GM12892 (cell line): ENCODE results near the gene CAMKK1.

Source experiments
- DNase-seq: peaks from one replicate; pipeline ENCODE4 v3.0.0; 2011; ENCODE audit not compliant: insufficient read length
- FAIRE-seq: peaks from 2 replicates; lab custom pipeline; 2011; peaks lifted over from hg19 to GRCh38; lab: Jason Lieb, UNC
- POLR2A ChIP-seq: IDR thresholded peaks from 2 replicates; pipeline ENCODE4 v1.6.1; 2011; ENCODE audit warnings: low read depth, low read length, control low read depth
- POLR2AphosphoS5 ChIP-seq: IDR thresholded peaks from 2 replicates; pipeline ENCODE4 v1.6.1; 2011; ENCODE audit warnings: low read depth, low read length, control low read depth
- TAF1 ChIP-seq: IDR thresholded peaks from 2 replicates; pipeline ENCODE4 v1.6.1; 2011; ENCODE audit warnings: low read depth, mild to moderate bottlenecking, control low read depth, low read length, borderline replicate concordance

CAMKK1 gene

GRCh38 chr17:3893720-3894116, 865 bp upstream of the CAMKK1 start:
- TF ChIP-seq TAF1: no peak
- no peak for TF ChIP-seq POLR2A
- no peak for TF ChIP-seq POLR2AphosphoS5
- DNase-seq: no peak
- no peak for FAIRE-seq

GRCh38 chr17:3892095-3892998, 506 bp downstream of the CAMKK1 start:
- peak; percentile 56 for FAIRE-seq
- DNase-seq: no peak
- TF ChIP-seq POLR2AphosphoS5 (no peak), TAF1 (no peak), POLR2A (no peak)

- TF ChIP-seq POLR2A (no peak), TAF1 (no peak), POLR2AphosphoS5 (no peak)
- DNase-seq (no peak), FAIRE-seq (no peak)
These were observed 1.2 kb downstream of the CAMKK1 start for GRCh38 chr17:3891626-3892094.

GRCh38 chr17:3890878-3891219, 2.0 kb downstream of the CAMKK1 start:
- no peak for FAIRE-seq
- TF ChIP-seq TAF1 (no peak), POLR2A (no peak), POLR2AphosphoS5 (no peak)
- DNase-seq: no peak

- no peak for DNase-seq
- FAIRE-seq: peak; percentile 27
- TF ChIP-seq POLR2A: no peak
- no peak for TF ChIP-seq POLR2AphosphoS5
- no peak for TF ChIP-seq TAF1
These were observed 2.6 kb downstream of the CAMKK1 start for GRCh38 chr17:3890082-3890877.

GRCh38 chr17:3889325-3890012, 3.4 kb downstream of the CAMKK1 start:
- no peak for TF ChIP-seq TAF1
- no peak for TF ChIP-seq POLR2A
- no peak for TF ChIP-seq POLR2AphosphoS5

GRCh38 chr17:3888343-3889171, 4.3 kb downstream of the CAMKK1 start:
- FAIRE-seq (no peak), DNase-seq (no peak)

More at GRCh38 chr17:3889325-3890012, 3.4 kb downstream of the CAMKK1 start:
- FAIRE-seq: no peak
- DNase-seq: no peak

GRCh38 chr17:3887804-3888203, 5.0 kb downstream of the CAMKK1 start:
- no peak for TF ChIP-seq POLR2A
- TF ChIP-seq POLR2AphosphoS5: no peak
- no peak for TF ChIP-seq TAF1
- FAIRE-seq (no peak), DNase-seq (no peak)

More at GRCh38 chr17:3888343-3889171, 4.3 kb downstream of the CAMKK1 start:
- no peak for TF ChIP-seq POLR2AphosphoS5
- TF ChIP-seq POLR2A: no peak
- no peak for TF ChIP-seq TAF1

- no peak for TF ChIP-seq POLR2A
- TF ChIP-seq TAF1: no peak
- FAIRE-seq (no peak), DNase-seq (no peak)
These were observed 5.5 kb downstream of the CAMKK1 start for GRCh38 chr17:3887394-3887793.

- FAIRE-seq (no peak), DNase-seq (no peak)
- TF ChIP-seq POLR2A (no peak), POLR2AphosphoS5 (no peak), TAF1 (no peak)
These were observed 6.1 kb downstream of the CAMKK1 start for GRCh38 chr17:3886776-3887175.
